ENCODE data around the gene CTBP2.
A peak's percentile ranks its signal among the peaks of the same experiment; 100 is the strongest.

CTBP2 gene

DNA sequence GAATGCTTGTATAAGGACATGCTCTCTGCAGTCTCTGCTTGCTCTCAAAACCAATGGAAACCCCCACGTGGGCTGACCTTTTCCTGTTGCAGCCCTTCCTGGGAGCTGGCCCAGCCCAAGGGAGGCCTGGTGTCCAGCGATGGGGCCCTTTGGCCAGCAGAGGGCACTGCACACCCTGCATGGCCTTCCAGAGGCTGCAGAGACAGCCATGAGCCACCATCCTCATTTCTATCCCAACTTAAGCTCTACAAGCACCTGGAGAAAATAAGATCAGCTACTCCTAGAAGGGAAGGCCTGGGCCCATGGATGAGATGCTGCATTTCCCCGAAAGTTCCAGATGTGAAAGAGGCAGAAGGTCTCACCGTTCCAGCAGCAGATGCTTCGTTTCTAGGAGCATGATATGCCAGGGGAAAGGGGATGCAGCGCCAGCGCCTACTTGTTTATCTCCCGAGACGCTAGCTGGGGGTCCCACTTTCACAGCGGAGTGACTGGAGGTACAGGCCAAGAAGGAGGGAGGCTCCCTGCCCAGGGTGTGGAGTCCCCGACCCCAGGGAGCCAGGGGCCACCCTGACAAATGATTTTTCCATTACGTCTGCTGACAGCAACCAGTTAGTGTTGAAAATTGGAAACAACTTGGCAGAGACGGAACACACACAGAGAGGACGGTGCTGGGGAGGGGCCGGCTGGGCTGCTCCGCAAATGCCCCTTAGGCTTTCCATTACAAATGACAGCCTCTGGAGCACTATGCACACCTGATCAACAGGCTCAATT is 112.1 kb downstream of the CTBP2 start:
- no peaks in the 10 kb centered on the region for H3K27me3 ChIP-seq
- peak; percentile 85 for DNase-seq
- H3K9me3 ChIP-seq: no peaks in the 10 kb centered on the region
- H3K4me1 ChIP-seq: peaks cover 13% of the 10 kb centered on the region
- H3K36me3 ChIP-seq: no peaks in the 10 kb centered on the region
- TF ChIP-seq, protein P1, sequence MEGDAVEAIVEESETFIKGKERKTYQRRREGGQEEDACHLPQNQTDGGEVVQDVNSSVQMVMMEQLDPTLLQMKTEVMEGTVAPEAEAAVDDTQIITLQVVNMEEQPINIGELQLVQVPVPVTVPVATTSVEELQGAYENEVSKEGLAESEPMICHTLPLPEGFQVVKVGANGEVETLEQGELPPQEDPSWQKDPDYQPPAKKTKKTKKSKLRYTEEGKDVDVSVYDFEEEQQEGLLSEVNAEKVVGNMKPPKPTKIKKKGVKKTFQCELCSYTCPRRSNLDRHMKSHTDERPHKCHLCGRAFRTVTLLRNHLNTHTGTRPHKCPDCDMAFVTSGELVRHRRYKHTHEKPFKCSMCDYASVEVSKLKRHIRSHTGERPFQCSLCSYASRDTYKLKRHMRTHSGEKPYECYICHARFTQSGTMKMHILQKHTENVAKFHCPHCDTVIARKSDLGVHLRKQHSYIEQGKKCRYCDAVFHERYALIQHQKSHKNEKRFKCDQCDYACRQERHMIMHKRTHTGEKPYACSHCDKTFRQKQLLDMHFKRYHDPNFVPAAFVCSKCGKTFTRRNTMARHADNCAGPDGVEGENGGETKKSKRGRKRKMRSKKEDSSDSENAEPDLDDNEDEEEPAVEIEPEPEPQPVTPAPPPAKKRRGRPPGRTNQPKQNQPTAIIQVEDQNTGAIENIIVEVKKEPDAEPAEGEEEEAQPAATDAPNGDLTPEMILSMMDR (IDR thresholded peaks at IDR 0.05; ENCODE audit: low read depth, low read length): peak; percentile 92
- H3K4me3 ChIP-seq (ENCODE audit: low read depth, low read length): no peak overlapping the region

DNA sequence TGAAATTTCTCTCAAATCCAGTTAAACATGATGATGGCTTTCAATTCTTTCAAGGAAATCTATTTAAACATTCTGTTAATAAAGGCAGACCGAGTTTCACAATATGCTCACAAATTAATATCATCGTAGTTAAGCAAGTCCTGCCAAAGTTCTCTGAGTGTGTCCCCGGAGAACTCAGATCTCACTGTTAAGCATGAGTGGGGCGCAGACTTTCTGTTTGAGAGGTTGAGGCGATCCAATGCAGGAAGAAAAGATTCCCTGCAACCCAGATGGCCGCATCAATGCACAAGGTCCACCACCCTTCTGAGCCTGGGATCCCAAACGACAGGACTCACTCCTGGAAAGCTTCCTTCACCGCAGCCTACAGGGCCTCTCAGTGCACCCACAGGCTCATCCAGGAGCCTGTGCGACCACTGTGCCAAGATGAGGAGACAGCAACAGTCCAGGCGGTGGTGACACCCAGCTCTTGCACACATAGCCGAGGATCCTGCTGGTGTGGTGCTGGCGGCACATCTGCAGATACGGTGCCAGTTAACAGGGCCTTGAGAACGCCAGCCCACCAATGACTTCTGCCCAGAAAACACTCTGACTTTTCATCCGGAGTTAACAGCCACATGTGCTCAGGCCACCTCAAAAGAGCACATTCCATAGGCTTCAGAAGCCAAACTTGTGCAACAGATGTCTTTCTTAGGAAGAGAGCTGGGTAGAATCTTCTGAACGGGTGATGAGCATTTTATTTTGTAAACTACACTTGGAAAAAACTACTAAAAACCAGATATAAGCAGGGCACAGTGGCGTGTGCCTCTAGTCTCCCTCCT is 116.3 kb downstream of the CTBP2 start:
- TF ChIP-seq, protein P1 (IDR thresholded peaks at IDR 0.05; ENCODE audit: low read depth, low read length): no peak
- peaks cover under 1% of the 10 kb centered on the region; the same call in 1 of the 2 replicates for H3K36me3 ChIP-seq
- no peak overlapping the region for H3K4me3 ChIP-seq (ENCODE audit: low read depth, low read length)
- H3K27me3 ChIP-seq: no peaks in the 10 kb centered on the region
- H3K4me1 ChIP-seq: peaks cover 18% of the 10 kb centered on the region
- H3K9me3 ChIP-seq: no peaks in the 10 kb centered on the region
- DNase-seq: no peak

DNA sequence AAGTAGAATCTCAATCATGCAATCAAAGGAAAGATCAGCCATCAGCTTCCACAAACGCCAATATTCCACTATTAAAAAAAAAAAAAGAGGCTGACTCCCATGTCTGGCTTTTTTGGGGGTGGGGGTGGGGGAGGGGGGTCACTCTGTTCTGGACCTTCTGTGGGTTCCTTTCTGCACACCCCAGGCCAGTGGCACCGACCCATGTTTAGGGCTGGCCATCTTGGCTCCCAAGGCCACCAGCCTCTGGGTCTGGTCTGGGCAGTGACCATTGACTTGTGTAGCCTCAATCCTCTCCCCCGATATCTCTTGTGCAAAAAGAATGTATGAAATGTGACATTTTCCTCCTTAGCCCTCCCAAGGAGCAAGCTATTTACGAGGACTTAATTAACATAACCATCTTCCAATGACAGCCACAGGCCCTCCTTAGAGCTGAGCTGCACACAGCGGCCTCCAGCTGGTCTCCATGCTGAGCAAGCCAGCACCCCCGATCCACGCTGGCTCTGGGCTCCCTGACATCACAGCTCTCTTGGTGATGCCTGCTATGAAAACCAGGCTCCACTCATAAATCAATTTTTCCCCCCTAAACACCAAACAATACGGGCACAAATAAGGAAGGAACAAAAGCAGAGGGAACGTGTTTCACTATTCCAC is 118.4 kb downstream of the CTBP2 start:
- TF ChIP-seq, protein P1 (IDR thresholded peaks at IDR 0.05; ENCODE audit: low read depth, low read length): no peak
- H3K9me3 ChIP-seq: no peaks in the 10 kb centered on the region
- no peaks in the 10 kb centered on the region for H3K27me3 ChIP-seq
- DNase-seq: no peak
- peaks cover 5% of the 10 kb centered on the region; the same call in 1 of the 2 replicates for H3K36me3 ChIP-seq
- no peak overlapping the region for H3K4me3 ChIP-seq (ENCODE audit: low read depth, low read length)
- peaks cover 24% of the 10 kb centered on the region for H3K4me1 ChIP-seq

DNA sequence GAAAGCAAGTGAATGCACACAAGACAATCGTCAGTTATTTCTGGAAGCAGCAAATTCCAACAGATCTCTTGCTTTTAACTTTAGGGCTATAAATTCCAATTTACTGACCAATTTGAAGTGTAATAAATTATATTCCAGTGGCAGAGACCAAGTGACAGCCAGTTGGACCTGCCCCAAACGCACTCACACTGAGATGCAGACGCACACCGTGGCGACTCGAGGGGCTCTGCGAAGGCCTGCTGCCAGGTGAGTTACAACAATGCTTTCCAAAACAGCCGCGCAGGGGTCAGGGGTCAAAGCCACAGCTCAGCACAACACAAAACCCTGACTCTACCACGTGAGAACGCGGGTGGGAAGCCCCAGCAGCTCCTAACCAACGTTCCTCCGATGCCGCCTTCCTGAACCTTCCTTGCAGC is 121.0 kb downstream of the CTBP2 start:
- Histone ChIP-seq H3K4me3 (ENCODE audit: low read depth, low read length) (no peak overlapping the region), H3K9me3 (no peaks in the 10 kb centered on the region), H3K36me3 (peaks cover 5% of the 10 kb centered on the region; the same call in 1 of the 2 replicates), H3K4me1 (peaks cover 30% of the 10 kb centered on the region), H3K27me3 (no peaks in the 10 kb centered on the region)
- TF ChIP-seq, protein P1 (IDR thresholded peaks at IDR 0.05; ENCODE audit: low read depth, low read length): no peak
- no peak for DNase-seq

DNA sequence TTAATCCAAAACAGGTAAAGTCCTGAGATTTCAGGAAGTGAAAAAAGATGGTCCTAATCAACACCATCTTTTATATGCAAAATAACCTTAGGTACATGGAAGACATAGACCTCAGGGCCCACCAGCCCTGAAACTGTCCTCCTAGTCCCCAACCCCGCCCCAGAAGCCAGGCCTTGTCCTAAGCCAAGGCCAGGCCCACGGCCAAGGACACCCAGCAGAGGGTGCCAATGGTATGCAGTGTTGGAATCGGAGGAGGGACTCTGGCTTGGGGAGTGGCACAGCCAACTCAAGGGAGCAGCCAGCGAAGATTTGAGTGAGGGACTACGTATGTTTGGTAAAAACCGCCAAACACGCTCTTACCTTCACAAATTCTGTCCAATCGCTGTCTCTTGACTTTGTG is 121.7 kb downstream of the CTBP2 start:
- TF ChIP-seq, protein P1 (IDR thresholded peaks at IDR 0.05; ENCODE audit: low read depth, low read length): peak; percentile 38
- Histone ChIP-seq H3K36me3 (peaks cover 8% of the 10 kb centered on the region; the same call in 1 of the 2 replicates), H3K4me3 (ENCODE audit: low read depth, low read length) (no peak overlapping the region), H3K4me1 (peaks cover 30% of the 10 kb centered on the region), H3K27me3 (no peaks in the 10 kb centered on the region), H3K9me3 (no peaks in the 10 kb centered on the region)
- no peak for DNase-seq
